HG03442 (cell line): ENCODE data around the gene ERFE.

ENCODE experiments used
- ATAC-seq: cut with Tn5 transposase; IDR thresholded peaks from one replicate; pipeline ENCODE4 v1.9.1; 2021; ENCODE audit warnings: mild to moderate bottlenecking, moderate library complexity; ENCODE audit not compliant: unreplicated experiment

Gene ERFE

DNA sequence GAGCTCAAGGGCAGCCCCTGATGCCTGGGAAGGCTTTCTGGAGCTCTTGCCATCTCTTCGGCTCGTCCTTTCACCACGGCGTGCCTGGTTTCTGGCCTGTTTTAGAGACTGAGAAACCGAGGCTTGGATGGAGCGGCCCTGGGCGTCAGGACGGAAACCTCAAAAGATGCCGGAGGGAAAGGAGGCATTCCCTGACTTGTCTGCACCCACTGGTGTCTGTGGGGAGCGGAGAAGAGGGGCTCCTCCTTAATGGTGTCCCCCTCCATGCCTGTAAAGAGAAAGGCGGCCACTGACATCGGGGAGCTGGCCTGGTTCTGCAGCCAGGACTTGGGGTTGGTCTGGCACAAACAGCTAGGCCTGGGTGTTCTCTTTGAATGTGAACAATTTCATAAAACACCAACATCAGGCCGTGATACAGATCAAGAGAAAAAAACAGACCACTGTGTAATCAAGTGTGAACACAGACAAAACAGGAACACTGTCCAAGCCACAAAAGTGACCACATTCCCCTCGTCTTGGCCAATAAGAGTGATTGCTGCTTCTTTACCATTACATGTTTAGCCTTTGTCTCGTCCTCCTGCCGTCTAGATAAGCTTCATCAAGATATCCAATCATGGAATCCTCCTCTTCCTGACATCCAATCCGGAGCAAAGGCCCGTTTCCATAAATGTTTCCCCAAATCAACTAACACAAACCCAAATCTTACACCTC, 45.4 kb downstream of the ERFE start:
- no peak for ATAC-seq

DNA sequence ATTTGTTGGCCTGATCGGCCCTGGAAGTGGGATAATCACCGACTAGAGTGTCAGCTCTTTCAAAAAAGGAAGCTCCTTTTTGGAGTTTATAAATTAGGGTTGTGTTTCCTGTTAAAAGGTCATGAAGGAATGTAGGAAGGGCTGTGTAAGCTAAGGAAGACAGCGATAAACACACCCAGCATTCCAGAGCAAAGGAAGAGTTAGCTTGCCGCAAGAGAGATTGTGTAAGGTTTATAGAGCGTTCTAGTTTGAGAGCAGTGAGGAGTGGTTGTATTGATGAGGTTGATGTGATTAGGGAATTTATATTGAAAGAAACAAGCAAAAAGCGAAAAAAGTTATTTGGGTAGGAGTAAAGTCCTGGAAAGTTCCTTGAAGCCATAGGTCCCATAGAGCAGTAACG, 48.2 kb downstream of the ERFE start:
- ATAC-seq: no peak

DNA sequence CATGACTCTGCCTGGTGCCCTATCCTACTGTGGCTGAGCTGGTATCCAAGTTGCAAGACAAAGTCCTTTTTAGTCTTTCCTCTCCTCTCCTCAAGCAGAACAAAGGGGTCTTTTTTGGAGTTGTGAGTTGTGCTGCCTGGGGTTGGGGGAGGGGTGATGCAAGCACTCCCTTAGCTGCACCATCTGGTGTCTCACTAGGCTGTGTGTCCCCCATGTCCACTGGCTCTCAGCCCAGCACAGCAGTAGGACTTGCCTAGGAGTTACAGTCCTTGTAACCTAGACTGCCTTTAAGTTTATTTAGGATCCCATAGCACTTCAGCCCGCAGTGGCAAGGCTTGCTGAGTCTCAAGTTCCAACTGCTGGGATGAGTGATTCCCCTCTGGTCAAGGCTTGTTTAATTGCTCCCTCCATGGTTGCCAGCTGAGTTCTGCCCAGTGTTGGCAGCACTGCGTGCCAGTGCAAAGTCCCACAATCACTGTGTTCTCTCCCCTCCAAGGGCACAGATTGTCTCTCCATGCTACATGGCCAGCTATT, 57.9 kb downstream of the ERFE start:
- no peak for ATAC-seq
